CD4-positive, alpha-beta T cell treated with Interleukin-6 for 4 hours (primary cell): ENCODE results near the gene HMGN4.
"Not testable (repeated sequence)": the region's sequence is repeated elsewhere in the genome, so short reads cannot be mapped to it uniquely, and the experiment has no call there.

Experiments used
- DNase-seq: peaks from one replicate; pipeline ENCODE4 v3.0.0-alpha.2; 2020; ENCODE audit warnings: mixed read lengths

The HMGN4 gene

DNA sequence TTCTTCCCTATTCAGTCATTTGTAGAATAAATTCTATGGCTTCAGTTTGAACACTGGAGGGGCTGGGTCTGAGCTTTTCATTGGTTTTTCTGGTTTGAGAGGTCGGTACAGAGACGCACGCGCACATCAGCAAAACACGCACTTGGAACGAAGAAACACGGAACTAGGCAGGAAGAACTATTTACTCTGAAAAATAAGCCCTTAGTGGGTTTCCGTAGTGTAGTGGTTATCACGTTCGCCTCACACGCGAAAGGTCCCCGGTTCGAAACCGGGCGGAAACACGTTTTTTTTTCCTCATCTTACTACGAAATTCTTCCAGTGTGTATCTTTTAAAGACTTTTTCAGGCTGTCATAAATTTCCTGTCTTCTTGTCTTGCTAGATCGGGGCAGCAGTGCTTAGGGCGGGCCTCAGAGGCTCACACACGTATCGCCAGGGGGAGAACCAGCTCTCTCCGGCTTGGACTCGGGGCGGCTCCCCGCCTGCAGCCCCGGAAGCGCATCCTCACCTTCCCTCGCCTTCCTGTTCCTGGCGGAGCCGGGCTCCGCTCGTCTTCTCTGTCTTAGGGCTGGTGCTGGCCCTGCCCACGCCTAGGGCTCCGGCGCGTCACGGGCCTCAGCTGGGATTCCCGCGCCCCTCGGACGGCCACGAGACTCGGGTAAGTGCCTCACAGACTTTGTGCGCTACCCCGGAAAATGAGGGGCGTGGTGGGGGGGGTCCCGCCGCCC lies at the start of gene HMGN4:
TSS of gene HMGN4 (plus strand) at position 521 of the 726 bp plus-strand sequence. CDS start 6,841 bp downstream, outside the sequence.
- DNase-seq: peak; percentile 84

DNA sequence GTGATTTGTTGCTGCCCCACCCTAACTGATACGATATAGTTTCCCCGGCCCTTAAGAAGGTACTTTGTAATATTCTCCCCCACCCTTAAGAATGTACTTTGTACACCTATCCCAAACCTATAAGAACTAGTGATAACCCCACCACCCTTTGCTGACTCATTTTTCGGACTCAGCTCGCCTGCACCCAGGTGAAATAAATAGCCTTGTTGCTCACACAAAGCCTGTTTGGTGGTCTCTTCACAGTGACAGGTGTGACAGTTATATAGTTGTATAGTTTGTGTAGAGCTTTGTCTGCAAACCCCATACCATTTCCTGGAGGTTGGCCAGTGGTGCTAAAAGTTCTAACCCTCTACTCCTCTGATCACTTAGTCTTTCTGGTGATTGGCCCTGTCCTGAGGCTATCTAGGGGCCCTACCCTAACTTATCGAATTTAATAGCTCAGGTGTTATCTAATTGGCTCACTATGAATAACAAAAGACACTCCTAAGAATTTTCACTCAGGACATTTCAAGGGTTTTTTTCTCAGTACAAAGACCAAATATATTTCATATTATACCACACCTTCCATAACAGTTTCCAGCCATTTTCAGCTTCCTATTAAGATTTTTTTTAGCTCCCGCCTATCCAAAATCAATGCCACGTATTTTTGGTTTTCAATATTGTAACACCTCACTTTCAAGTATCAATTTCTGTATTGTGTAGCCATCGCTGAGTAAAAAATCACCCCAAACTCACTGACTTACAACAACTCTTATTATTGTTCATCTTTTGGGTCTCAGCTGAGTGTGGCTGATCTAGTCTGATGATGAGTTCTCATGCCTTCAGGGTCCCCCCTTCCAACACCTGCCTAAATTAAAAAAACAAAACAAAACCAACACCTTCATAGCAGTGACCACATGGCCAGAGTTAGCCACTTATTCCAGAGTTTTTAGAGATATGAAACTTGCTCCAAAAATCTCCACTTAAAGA lies 47.9 kb upstream of the HMGN4 start:
- no peak for DNase-seq

DNA sequence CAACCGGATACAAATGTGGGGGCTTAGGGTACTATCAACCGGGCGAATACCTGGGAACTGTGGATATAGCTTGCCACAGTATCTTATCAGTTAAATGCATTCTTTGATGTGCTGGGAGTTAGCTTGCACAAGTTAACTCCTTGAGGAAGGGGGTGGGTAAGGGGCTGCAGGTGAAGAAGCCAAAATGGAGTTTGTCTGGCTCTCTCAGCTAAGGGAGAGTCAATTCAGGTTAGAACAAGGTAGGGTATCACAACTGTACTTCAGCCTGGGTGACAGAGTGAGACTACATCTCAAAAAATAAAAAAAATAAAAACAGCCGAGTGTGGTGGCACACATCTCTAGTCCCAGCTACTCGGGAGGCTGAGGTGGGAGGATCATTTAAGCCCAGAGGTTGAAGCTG lies 46.6 kb upstream of the HMGN4 start:
- DNase-seq: no peak

DNA sequence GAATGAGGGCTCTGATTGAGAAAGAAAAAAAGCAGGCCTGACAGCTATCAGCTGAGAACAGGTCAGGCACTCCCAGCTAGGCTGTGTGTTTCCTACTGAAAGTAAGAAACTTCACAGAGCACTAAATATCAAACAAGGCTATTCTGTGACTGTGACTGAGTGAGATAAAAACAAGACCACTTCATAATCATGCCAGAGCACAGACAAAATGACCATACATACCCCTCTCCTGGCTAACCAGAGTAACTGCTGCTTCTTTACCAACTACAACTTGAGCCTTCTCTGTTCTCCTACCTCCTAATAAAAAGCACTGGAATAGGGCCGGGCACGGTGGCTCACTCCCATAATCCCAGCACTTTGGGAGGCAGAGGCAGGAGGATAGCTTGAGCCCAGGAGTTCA lies 44.9 kb upstream of the HMGN4 start:
- no peak for DNase-seq

DNA sequence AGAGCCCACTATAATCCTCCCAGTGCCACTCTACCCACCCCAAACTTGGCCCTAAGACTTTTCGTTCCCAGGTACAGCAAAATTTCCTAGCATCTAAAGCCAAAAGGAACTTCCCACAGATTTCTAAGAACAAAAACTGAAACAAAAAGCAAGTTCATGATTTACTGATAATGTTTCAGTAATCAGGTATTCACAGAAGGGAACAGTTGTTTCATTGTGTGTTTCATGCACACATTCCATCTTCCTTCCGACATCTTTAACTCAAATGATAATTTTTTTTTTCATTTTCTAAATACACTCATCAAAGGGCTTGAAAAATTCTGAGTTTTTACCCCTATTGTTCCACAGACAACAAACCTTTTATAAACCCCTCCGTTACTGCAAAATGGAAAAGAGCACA lies 44.0 kb upstream of the HMGN4 start:
- DNase-seq: no peak

DNA sequence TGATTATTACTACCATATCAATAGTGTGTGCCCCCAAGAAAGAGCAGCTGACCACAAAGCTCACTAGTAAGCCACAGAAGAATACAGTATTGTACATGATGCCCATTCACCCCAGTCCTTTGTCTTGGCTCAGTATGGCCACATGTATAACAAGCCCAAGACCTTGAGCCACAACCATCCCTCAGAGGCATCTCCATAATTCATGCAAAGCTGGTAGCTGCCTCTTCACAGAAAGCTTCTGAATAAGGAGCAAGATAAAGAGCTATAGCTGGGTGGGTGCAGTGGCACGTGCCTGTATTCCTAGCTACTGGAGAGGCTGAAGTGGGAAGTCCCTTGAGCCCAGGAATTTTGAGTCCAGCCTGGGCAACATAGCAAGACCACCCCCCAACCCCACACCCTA lies 42.9 kb upstream of the HMGN4 start:
- DNase-seq: no peak

DNA sequence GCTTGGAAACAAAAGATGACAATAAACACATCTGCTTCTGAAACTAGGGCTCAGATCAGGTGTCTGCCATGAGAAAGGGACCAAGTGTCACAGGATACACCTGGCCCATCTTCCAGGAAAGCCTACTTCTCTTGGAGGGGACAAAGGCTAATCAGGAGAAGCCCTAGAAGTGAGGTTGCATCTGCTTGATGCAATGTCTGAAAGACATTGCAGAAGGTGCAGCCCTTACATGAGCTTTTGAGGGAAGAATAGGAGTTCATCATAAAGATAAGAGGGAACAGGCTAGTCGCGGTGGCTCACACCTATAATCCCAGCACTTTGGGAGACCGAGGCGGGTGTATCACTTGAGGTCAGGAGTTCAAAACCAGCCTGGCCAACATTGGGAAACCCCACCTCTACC lies 40.6 kb upstream of the HMGN4 start:
- no peak for DNase-seq

DNA sequence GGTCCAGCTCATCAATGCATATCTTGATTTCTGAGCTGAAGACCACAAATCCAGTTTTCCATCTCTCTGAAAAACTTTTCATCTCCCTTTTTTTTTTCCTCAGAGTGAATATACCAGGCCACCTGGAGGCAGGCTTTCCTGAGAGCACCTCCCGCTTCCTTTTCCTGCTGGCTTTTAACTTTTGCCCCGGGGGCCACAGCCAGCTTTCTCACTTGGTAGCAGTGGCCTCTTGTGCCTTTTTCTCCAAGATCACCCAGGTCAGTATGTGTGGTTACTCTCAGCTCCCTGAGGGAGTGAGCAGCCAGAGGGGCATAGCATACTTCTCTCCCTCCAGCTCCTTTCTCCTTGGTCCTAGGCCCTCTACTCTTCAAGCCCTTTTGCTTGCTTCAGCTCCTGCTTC lies 38.1 kb upstream of the HMGN4 start, which contains the start of gene BTN1A1:
TSS of gene BTN1A1 (plus strand) at position 202 of the 400 bp plus-strand sequence. CDS start 984 bp downstream, outside the sequence.
- no peak for DNase-seq

DNA sequence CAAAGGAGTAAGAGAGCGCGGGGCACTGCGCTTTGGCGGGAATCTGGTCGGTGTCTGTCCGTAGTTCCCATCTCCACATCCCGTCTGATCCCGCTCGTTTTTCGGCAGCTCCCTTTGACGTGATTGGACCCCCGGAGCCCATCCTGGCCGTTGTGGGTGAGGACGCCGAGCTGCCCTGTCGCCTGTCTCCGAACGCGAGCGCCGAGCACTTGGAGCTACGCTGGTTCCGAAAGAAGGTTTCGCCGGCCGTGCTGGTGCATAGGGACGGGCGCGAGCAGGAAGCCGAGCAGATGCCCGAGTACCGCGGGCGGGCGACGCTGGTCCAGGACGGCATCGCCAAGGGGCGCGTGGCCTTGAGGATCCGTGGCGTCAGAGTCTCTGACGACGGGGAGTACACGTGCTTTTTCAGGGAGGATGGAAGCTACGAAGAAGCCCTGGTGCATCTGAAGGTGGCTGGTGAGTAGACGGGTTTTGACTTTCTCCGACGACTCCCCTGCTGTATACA lies 36.6 kb upstream of the HMGN4 start:
- peak; percentile 63 for DNase-seq

DNA sequence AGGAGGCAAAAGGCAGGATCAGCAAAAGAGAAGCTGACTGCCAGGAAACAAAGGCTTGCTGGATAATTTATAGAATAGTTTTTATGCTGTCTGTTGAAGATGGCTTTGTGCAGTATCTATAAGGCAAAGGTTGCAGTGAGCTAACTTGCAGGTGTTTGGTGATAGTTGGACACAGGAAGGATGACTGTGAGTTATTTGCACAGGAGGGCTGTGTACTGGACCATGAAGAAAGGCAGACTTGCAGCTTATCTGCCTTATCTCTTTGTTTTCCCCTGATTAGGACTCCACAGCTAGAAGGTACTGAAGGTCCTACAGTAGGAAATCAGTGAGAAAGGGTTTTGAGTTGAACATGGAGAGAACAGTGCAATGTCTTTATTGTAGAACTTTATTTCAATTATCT lies 36.0 kb upstream of the HMGN4 start:
- DNase-seq: no peak

DNA sequence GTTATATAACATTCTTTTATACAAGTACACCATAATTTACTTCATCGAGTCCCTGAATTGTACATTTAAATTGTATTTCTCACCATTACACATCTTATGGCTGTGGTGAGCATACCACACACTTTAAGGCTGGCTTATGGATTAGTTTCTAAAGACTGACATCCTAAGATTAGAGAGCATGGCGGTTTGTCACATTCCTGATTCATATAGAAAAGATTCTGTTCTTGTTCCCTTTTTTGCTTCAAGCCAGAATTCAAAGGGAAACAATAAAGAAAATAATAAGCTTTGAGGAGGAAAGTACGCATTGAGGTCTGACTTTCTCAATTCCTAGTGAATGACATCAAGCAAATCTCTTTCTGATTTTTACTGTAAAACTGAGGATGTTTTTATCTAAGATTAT lies 35.5 kb upstream of the HMGN4 start:
- DNase-seq: no peak

DNA sequence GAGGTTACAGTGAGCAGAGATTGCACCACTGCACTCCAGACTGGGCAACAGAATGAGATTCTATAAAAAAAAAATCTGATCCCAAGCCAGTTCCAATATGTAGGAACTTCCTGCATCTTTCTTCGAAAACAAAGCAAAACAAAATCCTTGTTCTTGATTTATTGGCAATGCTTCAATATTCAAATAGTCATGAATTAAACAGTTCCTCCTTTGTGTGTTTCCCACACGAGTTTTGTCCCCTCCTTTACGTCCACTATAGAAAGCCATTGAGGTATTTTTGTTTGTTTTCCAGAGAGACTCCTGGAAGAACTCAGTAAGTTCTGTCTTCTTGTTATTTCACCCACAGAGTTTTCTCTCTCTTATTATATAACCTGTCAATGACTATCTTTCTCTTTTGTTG lies 30.5 kb upstream of the HMGN4 start:
- DNase-seq: no peak

DNA sequence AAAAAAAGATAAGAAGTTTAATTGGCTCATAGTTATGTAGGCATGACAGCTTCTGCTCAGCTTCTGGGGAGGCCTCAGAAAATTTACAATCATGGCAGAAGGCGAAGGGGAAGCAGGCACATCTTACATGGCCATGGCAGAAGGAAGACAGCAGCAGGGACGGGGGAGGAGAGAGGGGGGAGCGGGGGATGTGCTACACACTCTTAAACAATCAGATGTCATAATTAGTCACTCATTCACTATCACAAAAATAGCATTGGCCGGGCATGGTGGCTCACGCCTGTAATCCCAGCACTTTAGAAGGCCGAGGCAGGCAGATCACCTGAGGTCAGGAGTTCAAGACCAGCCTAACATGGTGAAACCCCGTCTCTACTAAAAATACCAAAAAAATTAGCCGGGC lies 27.1 kb upstream of the HMGN4 start:
- DNase-seq: not testable (repeated sequence)

DNA sequence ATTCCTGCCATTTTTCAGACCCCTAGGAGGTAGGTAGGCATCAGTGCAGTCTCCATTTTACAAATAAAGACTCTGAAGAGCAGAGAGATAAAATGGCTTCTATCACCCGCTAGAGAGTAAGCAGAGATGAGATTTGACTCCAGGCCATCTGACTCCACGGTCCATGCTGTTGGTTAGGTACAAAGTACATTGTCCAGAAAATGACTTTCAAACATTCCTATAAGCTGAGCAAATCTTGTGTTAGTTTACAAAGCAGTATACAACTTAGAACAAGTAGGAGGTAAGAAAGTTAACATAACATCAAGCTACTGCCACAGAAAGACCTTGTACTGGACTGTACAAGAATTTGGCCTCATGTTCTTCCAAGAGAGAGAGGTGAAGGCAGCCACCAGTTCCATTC lies 23.2 kb upstream of the HMGN4 start:
- DNase-seq: no peak

DNA sequence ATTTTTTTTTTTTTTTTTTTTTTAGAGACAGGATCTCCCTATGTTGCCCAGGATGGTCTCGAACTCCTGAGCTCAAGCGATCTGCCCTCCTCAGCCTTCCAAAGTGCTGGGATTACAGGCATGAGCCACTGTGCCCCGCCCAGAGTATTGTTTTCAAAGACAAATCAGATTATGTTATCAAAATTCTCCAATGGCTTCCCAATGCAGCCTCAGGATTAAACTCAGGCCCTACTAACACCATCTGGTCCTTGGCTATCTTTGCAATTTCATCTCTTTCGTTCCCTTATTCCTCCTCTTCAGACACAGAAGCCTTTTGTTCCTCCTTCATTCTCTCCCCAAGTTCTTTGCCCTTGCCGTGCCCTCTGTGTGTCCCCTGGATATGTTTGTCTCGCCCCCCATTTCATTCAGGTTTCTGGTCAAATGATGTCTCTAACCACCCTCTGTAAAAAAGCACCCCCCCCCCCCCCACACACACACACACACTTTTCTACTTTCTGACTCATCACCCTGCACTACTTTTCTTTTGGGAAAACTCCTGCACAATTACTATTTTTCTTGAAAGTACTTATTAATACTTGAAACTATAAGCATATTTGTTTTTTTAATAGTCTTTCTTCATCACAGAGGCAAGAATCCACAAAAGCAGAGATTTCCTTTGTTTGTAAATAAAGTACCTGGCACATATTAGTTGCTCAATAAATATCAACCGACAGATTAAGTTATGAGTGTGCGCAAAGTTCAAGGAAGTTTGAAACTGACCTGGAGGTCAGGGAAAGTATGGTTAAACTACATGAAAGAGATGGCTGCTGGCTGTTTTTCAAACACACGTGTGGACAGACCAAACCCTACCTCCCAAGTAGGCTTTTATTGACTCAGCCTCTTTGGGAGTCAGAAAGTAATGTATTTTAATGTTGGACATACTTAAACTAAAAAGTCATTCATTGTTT lies 21.4 kb upstream of the HMGN4 start:
- no peak for DNase-seq

DNA sequence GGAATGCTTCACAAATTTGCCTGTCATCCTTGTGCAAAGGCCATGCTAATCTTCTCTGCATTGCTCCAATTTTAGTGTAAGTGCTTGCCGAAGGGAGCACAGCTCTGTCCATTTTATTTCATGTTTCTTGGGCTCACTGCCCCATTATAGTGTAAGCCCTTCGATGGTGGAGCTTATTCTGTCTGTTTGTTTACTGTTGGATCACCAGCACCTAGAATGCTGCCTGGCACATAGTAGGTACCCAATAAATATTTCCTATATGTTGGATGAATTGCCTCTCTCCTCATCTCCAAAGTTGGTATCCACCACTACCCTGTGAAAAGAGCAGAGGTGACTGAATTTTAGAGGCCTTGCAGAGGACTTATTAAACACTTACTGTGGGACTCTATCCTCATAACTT lies 18.8 kb upstream of the HMGN4 start:
- DNase-seq: no peak

DNA sequence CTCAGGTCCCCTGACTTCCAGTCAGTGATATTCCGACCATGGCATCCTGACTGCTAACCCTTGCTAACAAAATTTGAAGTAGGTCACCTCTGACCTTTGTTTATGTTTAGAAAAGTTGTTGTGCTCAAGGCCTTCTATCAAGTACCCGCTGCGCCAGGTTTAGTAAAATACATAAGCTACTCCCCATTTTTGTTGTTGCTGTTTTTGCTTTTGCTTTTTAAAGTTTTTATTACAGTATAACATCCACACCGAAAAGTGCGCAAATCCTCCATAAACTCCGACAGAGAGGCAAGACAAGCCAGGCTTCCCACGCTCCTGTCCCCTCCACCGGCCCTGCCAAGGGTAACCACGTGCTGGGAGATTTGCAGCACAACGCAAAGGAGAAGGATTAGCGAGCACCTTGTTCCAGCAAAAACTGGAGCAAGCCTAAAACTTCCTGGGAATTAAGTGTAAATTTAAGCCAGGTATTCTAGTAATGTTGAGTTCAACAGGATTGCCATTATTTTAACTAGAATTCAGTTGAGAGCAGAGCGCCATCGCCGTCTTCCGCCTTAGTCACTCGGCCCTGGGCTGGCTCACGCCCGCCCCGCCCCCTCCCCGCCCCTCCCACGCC lies 17.8 kb upstream of the HMGN4 start:
- DNase-seq: no peak

DNA sequence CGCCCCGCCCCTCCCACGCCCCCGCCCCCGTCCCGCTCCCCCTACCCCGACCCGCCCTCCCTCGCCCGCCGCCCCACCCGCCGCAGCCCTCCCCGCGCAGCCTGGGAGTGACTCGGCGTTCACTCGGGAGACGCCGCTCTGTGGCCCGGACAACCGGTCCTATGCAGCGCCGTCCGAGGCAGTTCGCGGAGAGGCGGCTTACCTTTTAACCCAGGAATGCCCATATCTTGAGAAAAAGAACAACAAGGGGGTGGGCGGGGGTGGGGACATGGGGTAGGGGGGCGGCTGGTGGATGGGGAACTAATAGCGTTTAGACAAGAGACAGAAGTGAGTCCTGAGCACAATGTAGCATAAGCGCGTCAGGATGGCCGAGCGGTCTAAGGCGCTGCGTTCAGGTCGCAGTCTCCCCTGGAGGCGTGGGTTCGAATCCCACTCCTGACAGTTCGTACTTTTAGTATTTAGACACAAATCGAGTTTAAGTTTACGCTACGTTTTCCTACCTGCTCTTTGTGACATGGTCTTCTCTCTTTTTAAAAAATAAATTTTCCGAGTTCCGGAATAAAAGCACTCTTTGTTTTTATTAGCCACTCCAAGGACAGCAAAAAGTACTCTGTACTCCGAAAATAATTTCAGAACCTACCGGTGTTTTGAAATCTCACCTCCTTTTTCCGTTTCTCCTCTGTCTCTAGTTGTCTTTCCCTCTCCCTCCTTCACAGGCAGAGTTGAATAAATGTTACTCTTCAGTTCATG lies 17.1 kb upstream of the HMGN4 start:
- DNase-seq: peak; percentile 86

DNA sequence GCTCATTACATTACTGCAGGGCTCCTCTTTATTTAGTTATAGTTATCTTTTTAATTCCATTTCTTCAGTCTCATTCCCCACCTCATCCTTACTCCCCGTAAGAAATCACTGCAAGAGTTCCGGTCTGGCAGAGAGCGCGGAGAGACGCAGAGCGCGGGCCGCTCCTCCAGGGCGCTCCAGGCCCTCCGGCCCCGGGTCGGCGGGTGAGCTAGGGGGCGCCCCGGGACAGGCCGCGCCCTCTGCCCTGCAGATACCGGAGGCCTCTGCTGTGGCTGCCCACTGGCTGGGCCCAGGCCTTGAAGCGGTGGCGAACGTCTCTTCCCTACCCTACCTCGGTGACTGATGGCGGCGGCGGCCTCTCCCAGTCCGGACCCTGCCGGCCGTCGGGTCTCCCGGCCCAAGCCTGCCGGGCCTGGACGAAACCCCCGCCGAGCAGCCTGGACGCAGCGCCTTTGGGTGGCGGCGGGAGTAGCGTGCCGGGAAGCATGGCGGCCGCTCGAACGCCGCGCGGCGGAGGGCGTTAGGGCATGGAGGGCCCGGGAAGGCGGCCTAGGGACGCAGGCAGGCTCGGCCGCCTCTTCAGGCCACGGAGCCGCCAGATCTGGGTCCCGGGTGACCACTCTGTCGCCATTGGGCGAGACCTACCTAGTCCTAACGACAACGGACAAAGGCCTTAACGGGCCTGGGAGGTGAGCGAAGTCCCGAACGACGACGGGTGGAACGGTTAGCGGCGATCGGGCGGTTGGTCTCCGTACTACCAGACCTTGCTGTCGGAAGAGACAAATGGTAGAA lies 16.4 kb upstream of the HMGN4 start:
- peak; percentile 72 for DNase-seq

DNA sequence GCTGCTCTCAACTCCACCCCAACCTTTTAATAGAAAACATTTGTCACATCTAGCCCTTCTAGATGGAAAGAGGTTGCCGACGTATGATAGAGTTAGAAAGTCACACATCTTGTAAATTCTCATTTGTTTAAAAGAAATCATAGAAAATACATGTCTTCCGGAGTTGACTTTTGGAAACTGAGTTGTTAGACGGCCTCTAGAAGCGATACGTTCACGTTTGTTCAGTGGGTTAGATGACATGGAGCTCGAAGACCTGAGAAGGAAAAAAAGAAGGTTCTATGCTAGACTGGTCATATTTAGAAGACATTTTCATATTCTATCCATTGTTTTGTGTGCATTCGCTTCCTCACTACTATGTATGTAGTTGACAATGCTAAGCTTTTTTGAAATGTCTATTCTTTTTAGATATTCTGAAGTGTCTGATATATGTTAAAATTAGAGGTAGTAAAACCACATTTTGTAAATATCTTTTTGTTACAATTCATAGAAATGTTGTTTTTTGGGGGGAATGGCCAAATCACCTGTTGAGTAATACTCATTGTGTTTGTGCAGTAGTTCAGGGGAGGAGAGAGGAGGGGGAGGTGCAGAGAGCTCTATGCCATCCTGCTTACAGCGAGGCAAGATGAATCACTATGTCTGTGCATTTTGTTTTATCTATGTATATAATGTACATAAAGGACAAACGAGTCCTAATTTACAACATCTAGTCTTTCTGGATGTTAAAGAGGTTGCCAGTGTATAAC lies 15.5 kb upstream of the HMGN4 start:
- peak; percentile 50 for DNase-seq
